HG03432 (cell line): ENCODE data around the gene DNAJB9.
A peak's percentile ranks its signal among the peaks of the same experiment; 100 is the strongest.

Source experiments
- ATAC-seq: cut with Tn5 transposase; IDR thresholded peaks from one replicate; pipeline ENCODE4 v1.9.1; 2021; ENCODE audit warnings: mild to moderate bottlenecking, moderate library complexity; ENCODE audit not compliant: unreplicated experiment

DNAJB9 gene

DNA sequence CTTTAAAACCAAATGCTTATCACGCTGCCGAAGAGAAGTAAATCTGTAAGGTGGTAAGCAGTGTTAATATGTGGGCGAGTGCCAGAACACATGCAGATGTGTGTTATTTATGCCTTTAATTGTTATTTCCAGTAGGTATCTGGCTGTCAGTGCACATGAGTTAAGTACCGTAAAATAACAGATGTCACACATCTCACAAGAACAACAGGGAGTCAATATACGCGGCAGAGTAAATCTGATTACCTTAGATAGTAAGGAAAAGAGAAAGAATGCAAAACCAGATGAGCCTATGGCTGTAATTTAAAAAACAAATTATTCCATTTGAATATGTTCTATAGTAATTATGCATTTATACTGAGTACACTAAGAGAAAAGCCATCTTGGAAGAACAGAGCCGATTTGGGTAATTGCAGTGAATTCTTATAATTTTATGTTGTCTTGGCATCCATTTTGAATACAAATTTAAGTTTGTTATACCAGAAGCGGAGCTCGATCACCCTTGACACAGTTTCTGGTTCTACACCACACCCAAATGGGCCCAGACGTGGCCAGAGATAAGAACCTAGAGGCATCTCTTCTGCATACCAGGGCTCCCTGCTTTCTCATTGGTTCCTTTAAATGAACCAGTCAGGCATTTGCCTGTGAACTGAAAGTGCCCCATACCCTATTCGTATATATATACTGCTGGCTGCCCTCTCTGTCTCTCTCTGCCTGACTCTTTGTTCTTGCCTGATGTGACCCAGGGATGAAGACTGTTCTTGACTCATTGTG is 34.8 kb downstream of the DNAJB9 start:
- ATAC-seq = no peak

DNA sequence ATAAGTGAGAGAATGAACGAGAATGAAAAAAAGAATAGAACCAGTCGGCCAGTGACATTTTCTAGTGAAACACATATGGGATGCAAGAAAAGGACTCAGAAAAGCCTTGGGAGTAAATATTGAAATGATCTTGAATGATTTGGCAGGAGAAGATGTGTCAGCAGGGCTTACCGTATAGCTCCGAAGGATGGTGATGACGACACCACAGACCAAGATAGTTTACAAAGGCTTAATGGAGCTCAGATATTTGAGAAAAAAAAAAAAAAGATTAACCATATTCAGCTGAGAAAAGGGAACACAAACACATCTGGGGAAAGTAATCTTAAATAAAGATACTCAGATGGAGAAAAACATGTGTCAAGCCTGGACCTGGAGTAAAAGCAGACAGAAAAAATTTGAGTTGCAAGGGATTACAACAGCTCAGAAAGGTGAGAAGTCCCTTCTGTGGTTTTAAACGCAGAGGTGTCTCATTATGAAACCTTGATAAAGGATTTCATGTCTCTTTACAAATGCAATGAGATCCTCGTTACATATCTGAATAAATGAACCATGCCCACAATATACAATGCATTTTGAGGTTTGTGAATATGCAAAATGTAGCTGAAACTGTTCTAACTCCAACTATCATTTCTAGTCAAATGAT is 36.0 kb downstream of the DNAJB9 start:
- peak; percentile 72 for ATAC-seq

DNA sequence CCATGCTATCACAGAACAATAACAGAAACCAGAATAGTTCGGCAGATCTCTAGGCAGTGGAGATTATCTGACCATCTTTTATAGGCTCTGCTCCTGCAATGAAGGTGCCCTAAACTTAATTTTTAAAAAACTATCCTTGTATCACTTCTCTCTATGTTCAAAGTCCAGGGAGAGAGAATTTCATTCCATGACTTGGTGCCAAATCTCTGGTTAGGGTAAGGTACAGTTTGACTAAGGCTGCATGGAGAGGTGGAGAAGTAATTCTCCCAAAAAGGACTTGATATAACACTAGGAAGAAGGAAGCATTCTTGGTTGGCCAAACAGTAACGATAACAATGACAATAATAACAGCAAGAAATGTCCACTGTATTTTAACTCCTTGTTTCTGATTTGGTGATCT is 40.0 kb downstream of the DNAJB9 start:
- ATAC-seq = no peak

DNA sequence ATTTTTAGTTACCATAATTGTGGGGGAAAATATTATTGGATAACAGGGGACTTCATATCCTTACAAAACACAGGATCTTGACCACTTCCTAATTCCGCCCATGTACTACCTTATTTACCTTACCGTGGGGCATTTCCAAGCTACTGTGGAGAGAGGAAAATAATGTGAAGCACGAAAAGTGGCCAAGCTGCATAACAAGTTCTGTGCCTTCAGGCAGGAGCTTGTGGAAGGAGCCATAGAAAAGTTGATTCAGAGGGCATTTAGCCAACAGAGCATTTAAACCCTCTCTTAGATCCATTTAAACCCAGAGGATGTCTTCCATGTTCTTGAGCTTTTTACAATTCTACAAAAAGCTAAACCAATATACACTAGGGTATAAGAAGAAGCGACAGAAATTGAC is 41.6 kb downstream of the DNAJB9 start:
- ATAC-seq = no peak

DNA sequence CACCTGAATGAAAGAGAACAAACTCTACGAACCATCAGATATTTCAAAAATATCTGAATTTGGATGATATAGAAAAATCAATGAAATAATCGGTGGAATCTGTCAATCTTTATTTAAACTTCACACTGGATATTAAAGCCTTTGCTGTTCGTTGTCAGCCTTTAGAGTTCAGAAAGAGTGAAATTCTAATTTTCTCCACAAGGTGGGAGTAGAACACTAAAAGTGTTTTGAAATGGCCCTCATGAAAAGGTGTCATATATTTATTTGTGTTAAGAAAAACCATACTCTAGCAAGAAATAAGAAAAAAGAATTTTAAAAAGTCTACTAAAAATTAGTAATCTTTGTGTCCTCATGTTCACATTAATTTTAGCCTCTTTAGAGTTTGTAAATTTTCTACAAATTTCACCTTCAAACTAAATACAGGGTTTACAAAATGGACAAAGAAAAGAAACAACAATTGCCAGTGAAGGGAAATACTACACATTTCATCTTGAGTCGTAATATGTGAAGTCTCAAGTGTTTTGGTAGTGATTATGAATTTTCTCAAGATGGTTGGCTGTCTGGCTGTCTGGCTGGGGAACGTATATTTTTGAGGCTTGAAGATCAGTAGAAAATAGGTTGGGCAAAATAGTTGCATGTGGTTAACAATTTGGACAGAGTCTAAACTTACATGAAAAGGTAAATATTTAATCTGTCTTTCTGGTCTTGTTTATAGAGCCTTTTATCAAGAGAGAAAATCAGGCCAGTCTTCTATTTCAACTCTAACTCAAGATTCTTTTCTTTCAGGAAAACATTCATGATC is 43.7 kb downstream of the DNAJB9 start:
- peak; percentile 76 for ATAC-seq

DNA sequence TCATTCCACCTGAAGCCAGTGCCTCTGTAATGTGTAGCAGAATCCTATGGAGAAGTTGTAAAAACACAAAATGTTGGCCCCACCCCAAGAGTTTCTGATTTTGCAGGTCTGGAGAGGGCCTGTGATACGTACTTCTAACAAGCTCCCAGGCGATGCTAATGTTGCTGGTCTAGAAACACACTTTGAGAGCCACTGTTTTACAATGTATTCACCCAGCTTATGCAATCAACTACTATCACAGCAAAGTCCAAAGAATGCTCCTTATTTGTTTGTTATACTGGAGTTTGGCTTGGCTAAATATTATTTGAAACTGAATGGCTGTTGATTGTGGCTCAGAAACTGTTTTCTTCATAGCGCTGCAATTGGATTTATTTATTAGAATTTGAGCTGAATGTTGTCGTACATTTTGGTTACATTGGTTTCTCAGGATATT is 44.3 kb downstream of the DNAJB9 start:
- no peak for ATAC-seq

DNA sequence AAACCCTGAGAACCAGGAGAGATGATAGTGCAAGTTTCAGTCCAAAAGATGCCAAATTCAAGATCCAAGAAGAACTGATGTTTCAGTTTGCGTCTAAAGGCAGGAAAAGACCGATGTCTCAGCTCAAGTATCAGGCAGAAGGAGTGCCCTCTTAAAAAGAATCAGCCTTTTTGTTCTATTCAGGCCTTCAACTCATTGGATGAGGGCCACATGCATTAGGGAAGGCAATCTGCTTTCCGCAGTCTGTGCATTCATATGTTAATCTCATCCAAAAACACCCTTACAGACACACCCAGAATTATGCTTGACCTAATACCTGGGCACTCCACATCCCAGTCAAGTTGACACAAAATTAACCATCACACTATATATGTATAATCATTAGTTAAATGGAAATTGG is 45.2 kb downstream of the DNAJB9 start:
- ATAC-seq = no peak

DNA sequence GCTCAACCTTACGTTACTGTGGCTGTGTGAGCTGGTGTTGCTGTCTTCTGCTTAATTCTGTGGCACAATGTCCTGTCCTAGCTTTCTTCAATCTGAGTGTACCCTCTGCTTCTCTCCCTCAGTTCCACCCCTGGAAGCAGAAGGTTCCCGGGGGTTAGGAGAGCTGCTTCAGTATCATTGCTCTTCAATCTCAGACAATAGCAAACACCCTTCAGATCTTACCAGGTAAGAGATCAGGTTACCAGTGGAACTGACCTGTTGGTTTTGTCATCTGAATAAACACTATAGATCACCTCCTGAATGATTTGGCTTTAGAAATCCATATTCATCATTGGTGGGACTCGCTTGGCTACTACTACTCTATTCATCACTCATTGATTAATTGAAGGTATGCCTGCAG is 48.4 kb downstream of the DNAJB9 start:
- no peak for ATAC-seq

DNA sequence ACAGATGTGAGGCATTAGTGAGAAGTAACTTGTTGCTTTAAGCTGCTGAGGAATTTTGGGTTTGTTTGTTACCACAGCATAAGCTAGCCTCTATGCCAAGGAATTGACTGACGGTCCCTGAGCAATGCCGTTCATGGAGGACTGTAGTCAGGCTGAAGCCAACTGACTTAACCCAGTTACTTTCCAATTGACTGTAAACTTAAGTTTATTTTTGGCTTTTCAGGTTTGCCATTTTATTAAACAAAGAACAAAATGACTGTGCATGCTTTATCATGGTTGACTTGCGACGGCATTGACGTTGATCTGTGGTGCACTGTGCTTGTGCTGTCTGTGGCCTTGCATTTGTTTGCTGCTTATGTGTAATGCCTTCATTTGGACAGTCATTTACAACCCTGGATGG is 53.5 kb downstream of the DNAJB9 start:
- ATAC-seq = peak; percentile 86
